ENCODE data around the gene C6orf89.
"Not testable (repeated sequence)": the region's sequence is repeated elsewhere in the genome, so short reads cannot be mapped to it uniquely, and the experiment has no call there.

C6orf89 gene

GRCh38 chr6:36888115-36888643 is 2.4 kb downstream of the C6orf89 start:
- DNase-seq (ENCODE audit: low read depth, low spot score): no peak

- no peak for DNase-seq (ENCODE audit: low read depth, low spot score)
Observed at GRCh38 chr6:36888654-36889481, 3.1 kb downstream of the C6orf89 start.

- no peak for DNase-seq (ENCODE audit: low read depth, low spot score)
Observed at GRCh38 chr6:36890112-36890663, 4.4 kb downstream of the C6orf89 start.

- DNase-seq (ENCODE audit: low read depth, low spot score): not testable (repeated sequence)
Observed at GRCh38 chr6:36891153-36891552, 5.4 kb downstream of the C6orf89 start.

- DNase-seq (ENCODE audit: low read depth, low spot score): no peak
Observed at GRCh38 chr6:36893976-36894932, 8.5 kb downstream of the C6orf89 start.

- DNase-seq (ENCODE audit: low read depth, low spot score): no peak
Observed at GRCh38 chr6:36897609-36898008, 11.9 kb downstream of the C6orf89 start.

- no peak for DNase-seq (ENCODE audit: low read depth, low spot score)
Observed at GRCh38 chr6:36904114-36904513, 18.4 kb downstream of the C6orf89 start.

GRCh38 chr6:36904851-36905393 is 19.2 kb downstream of the C6orf89 start:
- DNase-seq (ENCODE audit: low read depth, low spot score): no peak

- DNase-seq (ENCODE audit: low read depth, low spot score): no peak
Observed at GRCh38 chr6:36906539-36907325, 21.0 kb downstream of the C6orf89 start.

GRCh38 chr6:36907781-36908180 is 22.0 kb downstream of the C6orf89 start:
- no peak for DNase-seq (ENCODE audit: low read depth, low spot score)

- no peak for DNase-seq (ENCODE audit: low read depth, low spot score)
Observed at GRCh38 chr6:36908747-36909146, 23.0 kb downstream of the C6orf89 start.

GRCh38 chr6:36912030-36912454 is 26.3 kb downstream of the C6orf89 start:
- no peak for DNase-seq (ENCODE audit: low read depth, low spot score)

GRCh38 chr6:36912586-36912985 is 26.8 kb downstream of the C6orf89 start:
- no peak for DNase-seq (ENCODE audit: low read depth, low spot score)

- no peak for DNase-seq (ENCODE audit: low read depth, low spot score)
Observed at GRCh38 chr6:36913082-36913481, 27.3 kb downstream of the C6orf89 start.

- peak; percentile 48 for DNase-seq (ENCODE audit: low read depth, low spot score)
Observed at GRCh38 chr6:36914227-36914794, 28.6 kb downstream of the C6orf89 start.

- DNase-seq (ENCODE audit: low read depth, low spot score): no peak
Observed at GRCh38 chr6:36915599-36915998, 29.8 kb downstream of the C6orf89 start.

- DNase-seq (ENCODE audit: low read depth, low spot score): no peak
Observed at GRCh38 chr6:36916126-36916525, 30.4 kb downstream of the C6orf89 start.

- DNase-seq (ENCODE audit: low read depth, low spot score): no peak
Observed at GRCh38 chr6:36917541-36918193, 31.9 kb downstream of the C6orf89 start.

GRCh38 chr6:36920049-36920448 is 34.3 kb downstream of the C6orf89 start:
- DNase-seq (ENCODE audit: low read depth, low spot score): no peak

GRCh38 chr6:36920546-36920945 is 34.8 kb downstream of the C6orf89 start:
- no peak for DNase-seq (ENCODE audit: low read depth, low spot score)
